Mucosa of rectum (tissue), 2 donors: ENCODE measurements around the gene S100A13.

Experiments used
- H3K27ac ChIP-seq, 2 donors: one replicate each; pipeline ENCODE4 v1.7.0; 2013; ENCODE audit warnings: inconsistent platforms in 2 of 2, low read depth in 2 of 2, low read length in 2 of 2
- H3K27me3 ChIP-seq, 2 donors: one replicate each; pipeline ENCODE4 v1.7.0; 2013; ENCODE audit warnings: low read length in 2 of 2; ENCODE audit not compliant: control insufficient read depth in 2 of 2, insufficient read depth in 2 of 2
- H3K36me3 ChIP-seq, 2 donors: one replicate each; pipeline ENCODE4 v1.7.0; 2013; ENCODE audit warnings: low read length in 2 of 2; ENCODE audit not compliant: control insufficient read depth in 2 of 2, insufficient read depth in 2 of 2
- H3K4me1 ChIP-seq, 2 donors: one replicate each; pipeline ENCODE4 v1.7.0; 2013; ENCODE audit warnings: low read length in 2 of 2, mild to moderate bottlenecking in 1 of 2; ENCODE audit not compliant: control insufficient read depth in 2 of 2, insufficient read depth in 2 of 2
- H3K4me3 ChIP-seq, 2 donors: one replicate each; pipeline ENCODE4 v1.7.0; 2013; ENCODE audit warnings: low read length in 2 of 2
- H3K9ac ChIP-seq, 2 donors: one replicate each; pipeline ENCODE4 v1.7.0; 2013; ENCODE audit warnings: low read length in 2 of 2, low read depth in 1 of 2, mild to moderate bottlenecking in 1 of 2
- H3K9me3 ChIP-seq, 2 donors: one replicate each; pipeline ENCODE4 v1.7.0; 2013; ENCODE audit warnings: low read length in 2 of 2; ENCODE audit not compliant: control insufficient read depth in 2 of 2
- donor health status: healthy.
- donor health status: Normal muscosa, but diverticular disease.

S100A13 gene

GRCh38 chr1:153609585-153609907 is 17.8 kb downstream of the S100A13 start:
- Histone ChIP-seq H3K9ac (peak overlapping the region; percentile 67 to 84), H3K4me1 (peaks cover 35 to 49% of the 10 kb centered on the region in 2 donors), H3K4me3 (peak overlapping the region; percentile 55 to 70)

GRCh38 chr1:153608742-153609584 is 18.3 kb downstream of the S100A13 start:
- Histone ChIP-seq H3K4me1 (peaks cover 30 to 44% of the 10 kb centered on the region in 2 donors), H3K27ac (peak overlapping the region; percentile 95 to 97), H3K9me3 (no peaks in the 10 kb centered on the region), H3K9ac (peak overlapping the region; percentile 67 to 84), H3K36me3 (peaks cover 14 to 15% of the 10 kb centered on the region in 2 donors), H3K27me3 (no peaks in the 10 kb centered on the region), H3K4me3 (peak overlapping the region; percentile 55 to 70)

More at GRCh38 chr1:153609585-153609907, 17.8 kb downstream of the S100A13 start:
- Histone ChIP-seq H3K9me3 (no peaks in the 10 kb centered on the region), H3K27ac (peak overlapping the region; percentile 95 to 97), H3K27me3 (no peaks in the 10 kb centered on the region), H3K36me3 (peaks cover 14 to 15% of the 10 kb centered on the region in 2 donors)

- H3K27ac ChIP-seq = peak overlapping the region; percentile 95 to 97
- peaks cover 30 to 38% of the 10 kb centered on the region in 2 donors for H3K4me1 ChIP-seq
- no peaks in the 10 kb centered on the region for H3K27me3 ChIP-seq
- H3K9ac ChIP-seq = peak overlapping the region; percentile 67 to 84
- H3K36me3 ChIP-seq = peaks cover 14 to 15% of the 10 kb centered on the region in 2 donors
- H3K4me3 ChIP-seq = peak overlapping the region; percentile 55 to 70
- no peaks in the 10 kb centered on the region for H3K9me3 ChIP-seq
Measured at GRCh38 chr1:153608089-153608682, 19.1 kb downstream of the S100A13 start.

GRCh38 chr1:153607381-153607780 is 19.9 kb downstream of the S100A13 start:
- H3K27ac ChIP-seq = peak overlapping the region in 1 of 2 donors; percentile 97
- no peaks in the 10 kb centered on the region for H3K9me3 ChIP-seq
- H3K9ac ChIP-seq = no peak overlapping the region
- H3K4me3 ChIP-seq = no peak overlapping the region
- peaks cover 14 to 15% of the 10 kb centered on the region in 2 donors for H3K36me3 ChIP-seq
- H3K27me3 ChIP-seq = no peaks in the 10 kb centered on the region
- H3K4me1 ChIP-seq = peaks cover 30 to 37% of the 10 kb centered on the region in 2 donors

- no peak overlapping the region for H3K27ac ChIP-seq
- peaks cover 25 to 35% of the 10 kb centered on the region in 2 donors for H3K4me1 ChIP-seq
- no peak overlapping the region for H3K9ac ChIP-seq
- H3K36me3 ChIP-seq = peaks cover 14 to 15% of the 10 kb centered on the region in 2 donors
- no peak overlapping the region for H3K4me3 ChIP-seq
- H3K27me3 ChIP-seq = no peaks in the 10 kb centered on the region
- no peaks in the 10 kb centered on the region for H3K9me3 ChIP-seq
Measured at GRCh38 chr1:153606194-153606593, 21.1 kb downstream of the S100A13 start.

- H3K4me1 ChIP-seq = peaks cover 3 to 7% of the 10 kb centered on the region in 2 donors
- peaks cover 12 to 13% of the 10 kb centered on the region in 2 donors for H3K36me3 ChIP-seq
- H3K27me3 ChIP-seq = no peaks in the 10 kb centered on the region
- no peak overlapping the region for H3K4me3 ChIP-seq
- H3K9me3 ChIP-seq = no peaks in the 10 kb centered on the region
- no peak overlapping the region for H3K27ac ChIP-seq
- H3K9ac ChIP-seq = no peak overlapping the region
Measured at GRCh38 chr1:153602749-153603148, 24.6 kb downstream of the S100A13 start.

- no peaks in the 10 kb centered on the region for H3K9me3 ChIP-seq
- no peaks in the 10 kb centered on the region for H3K27me3 ChIP-seq
- H3K4me3 ChIP-seq = no peak overlapping the region
- H3K27ac ChIP-seq = no peak overlapping the region
- H3K36me3 ChIP-seq = no peaks in the 10 kb centered on the region
- H3K4me1 ChIP-seq = peaks cover 0 to 7% of the 10 kb centered on the region in 2 donors
- H3K9ac ChIP-seq = no peak overlapping the region
Measured at GRCh38 chr1:153599847-153600246, 27.5 kb downstream of the S100A13 start.

GRCh38 chr1:153598309-153599172 is 28.8 kb downstream of the S100A13 start:
- no peak overlapping the region for H3K4me3 ChIP-seq
- H3K36me3 ChIP-seq = no peaks in the 10 kb centered on the region
- peak overlapping the region; percentile 33 to 47 for H3K9ac ChIP-seq
- H3K9me3 ChIP-seq = no peaks in the 10 kb centered on the region
- H3K27ac ChIP-seq = peak overlapping the region in 1 of 2 donors; percentile 70
- no peaks in the 10 kb centered on the region for H3K27me3 ChIP-seq
- H3K4me1 ChIP-seq = peaks cover 0 to 7% of the 10 kb centered on the region in 2 donors

- no peaks in the 10 kb centered on the region for H3K27me3 ChIP-seq
Measured at GRCh38 chr1:153597206-153597605, 30.1 kb downstream of the S100A13 start.

More at GRCh38 chr1:153597206-153597605, 30.1 kb downstream of the S100A13 start:
- Histone ChIP-seq H3K36me3 (no peaks in the 10 kb centered on the region), H3K4me3 (no peak overlapping the region), H3K27ac (no peak overlapping the region), H3K9ac (no peak overlapping the region), H3K4me1 (peaks cover 0 to 7% of the 10 kb centered on the region in 2 donors), H3K9me3 (no peaks in the 10 kb centered on the region)
